LNCaP clone FGC (cell line): ENCODE data around the gene INTS1.

Experiments
- DNase-seq: peaks from one replicate; pipeline ENCODE4 v3.0.0-alpha.2; 2011; ENCODE audit warnings: low read depth
- H3K4me3 ChIP-seq: 2 replicates; pipeline ENCODE4 v1.5.1; 2011; ENCODE audit warnings: mild to moderate bottlenecking, low read depth, low read length, control low read depth
- TF ChIP-seq, protein P1 (sequence below): IDR thresholded peaks from 2 replicates; pipeline ENCODE4 v1.5.1; 2012; ENCODE audit warnings: mild to moderate bottlenecking; ENCODE audit not compliant: control insufficient read depth, insufficient read depth; ENCODE audit errors: extremely low read depth

The INTS1 gene

DNA sequence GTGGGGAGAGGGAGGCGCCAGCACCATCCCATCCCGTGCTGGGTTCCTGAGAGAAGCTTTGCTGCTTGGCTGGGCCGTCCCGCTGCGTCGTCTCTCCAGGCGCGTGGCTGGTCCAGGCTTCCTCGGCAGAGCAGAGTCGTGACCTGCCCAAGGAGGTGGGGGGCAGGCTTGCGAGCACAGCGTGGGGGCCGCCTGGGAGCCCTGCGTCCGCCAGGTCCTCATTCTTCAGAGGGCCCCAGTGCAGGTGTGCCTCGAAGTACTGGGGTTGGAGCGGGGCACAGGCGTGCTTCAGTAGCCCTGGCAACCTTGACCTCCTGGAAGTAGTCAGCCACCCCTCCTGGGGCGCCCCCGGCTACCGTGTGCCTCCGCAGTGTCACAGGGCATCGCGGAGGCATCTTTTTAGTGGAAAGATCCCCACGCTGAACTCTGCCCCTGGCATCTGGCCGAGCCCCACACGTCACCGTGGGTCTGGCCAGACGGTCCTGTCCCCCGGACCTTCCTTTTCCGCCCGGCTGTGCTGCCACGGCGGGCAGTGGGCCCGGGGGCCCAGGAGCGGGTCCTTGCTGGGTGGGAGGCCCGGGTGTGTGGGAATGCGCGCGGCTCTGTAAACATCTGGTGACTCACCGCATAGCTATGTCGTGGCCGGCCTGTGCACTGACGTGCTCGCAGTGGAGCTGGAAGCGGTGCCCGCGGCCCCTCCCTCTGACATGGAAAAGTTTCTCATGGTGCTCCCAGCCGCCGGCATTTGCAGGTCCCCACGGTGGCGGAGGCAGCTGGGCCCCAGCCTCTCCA is 32.8 kb upstream of the INTS1 start:
- peak overlapping the region; percentile 39 for H3K4me3 ChIP-seq
- peak; percentile 70 for DNase-seq
- TF ChIP-seq, protein P1, sequence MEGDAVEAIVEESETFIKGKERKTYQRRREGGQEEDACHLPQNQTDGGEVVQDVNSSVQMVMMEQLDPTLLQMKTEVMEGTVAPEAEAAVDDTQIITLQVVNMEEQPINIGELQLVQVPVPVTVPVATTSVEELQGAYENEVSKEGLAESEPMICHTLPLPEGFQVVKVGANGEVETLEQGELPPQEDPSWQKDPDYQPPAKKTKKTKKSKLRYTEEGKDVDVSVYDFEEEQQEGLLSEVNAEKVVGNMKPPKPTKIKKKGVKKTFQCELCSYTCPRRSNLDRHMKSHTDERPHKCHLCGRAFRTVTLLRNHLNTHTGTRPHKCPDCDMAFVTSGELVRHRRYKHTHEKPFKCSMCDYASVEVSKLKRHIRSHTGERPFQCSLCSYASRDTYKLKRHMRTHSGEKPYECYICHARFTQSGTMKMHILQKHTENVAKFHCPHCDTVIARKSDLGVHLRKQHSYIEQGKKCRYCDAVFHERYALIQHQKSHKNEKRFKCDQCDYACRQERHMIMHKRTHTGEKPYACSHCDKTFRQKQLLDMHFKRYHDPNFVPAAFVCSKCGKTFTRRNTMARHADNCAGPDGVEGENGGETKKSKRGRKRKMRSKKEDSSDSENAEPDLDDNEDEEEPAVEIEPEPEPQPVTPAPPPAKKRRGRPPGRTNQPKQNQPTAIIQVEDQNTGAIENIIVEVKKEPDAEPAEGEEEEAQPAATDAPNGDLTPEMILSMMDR = no peak

DNA sequence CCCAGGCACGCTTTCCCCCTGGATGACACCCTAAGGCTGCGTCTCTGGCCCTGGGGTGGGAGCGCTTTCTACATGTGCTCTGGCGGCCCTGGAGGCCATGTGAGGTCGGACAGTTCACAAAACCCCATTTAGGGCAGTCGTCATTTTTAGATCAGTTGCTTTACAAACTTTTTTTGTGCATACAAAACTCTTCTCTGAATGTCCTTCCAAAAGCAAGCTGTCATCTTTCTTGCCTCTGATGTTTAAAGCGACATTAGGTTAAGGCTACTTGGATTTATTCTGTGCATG is 32.2 kb upstream of the INTS1 start:
- no peak for DNase-seq
- no peak overlapping the region for H3K4me3 ChIP-seq
- TF ChIP-seq, protein P1 = no peak

DNA sequence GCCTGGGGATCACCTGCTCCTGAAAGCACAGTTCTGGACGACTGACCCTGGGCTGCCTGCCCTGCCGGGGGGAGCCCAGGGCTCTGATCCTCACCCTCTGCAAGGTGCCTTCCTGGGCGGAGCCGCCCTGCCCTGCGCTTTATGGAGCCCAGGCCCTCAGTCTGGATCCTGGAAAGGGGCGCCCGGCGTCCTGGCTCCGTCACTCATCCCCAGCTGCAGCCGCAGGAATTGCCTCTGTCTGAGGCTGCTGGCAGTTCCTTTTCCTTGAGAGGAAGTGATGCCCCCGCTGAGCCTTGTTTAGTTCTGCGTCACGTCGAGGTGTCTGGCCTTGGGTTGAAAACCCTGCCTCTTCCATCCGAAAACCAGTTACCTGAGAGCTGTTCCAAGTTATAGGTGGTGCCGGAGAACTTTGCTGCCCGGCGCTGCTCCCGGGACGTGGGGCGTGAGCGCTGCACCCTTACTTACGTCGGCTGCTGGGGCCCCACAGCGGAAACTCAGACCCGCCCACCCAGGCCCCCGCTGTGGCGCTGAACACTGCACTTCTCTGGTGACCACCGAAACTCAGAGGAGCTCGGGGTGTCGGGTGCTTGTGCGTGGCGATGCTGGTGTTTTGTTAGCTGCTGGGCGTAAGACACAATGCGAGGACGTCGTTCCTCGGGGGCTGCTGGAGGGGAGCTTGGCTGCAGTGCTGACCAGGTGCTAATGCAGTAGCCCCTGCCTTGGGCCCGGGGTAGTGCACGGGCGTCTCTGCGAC is 31.7 kb upstream of the INTS1 start:
- H3K4me3 ChIP-seq = no peak overlapping the region
- TF ChIP-seq, protein P1 = no peak

DNA sequence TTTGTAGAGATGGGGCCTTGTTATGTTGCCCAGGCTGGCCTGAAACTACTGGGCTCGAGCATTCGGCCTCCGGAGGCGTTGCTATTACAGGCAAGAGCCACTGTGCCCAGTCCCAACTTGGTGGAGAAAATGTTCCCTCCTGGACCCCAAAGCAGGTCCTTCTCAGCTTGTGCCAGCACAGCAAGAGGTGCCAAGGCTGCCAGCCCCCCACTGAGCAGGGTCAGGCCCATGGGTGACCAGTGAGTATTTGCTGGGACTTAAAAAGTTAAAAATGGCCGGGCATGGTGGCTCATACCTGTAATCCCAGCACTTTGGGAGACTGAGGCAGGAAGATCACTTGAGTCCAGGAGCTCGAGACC is 30.9 kb upstream of the INTS1 start:
- TF ChIP-seq, protein P1 = no peak
- H3K4me3 ChIP-seq = no peak overlapping the region

More for the DNA sequence above, 31.7 kb upstream of the INTS1 start:
- DNase-seq = no peak

DNA sequence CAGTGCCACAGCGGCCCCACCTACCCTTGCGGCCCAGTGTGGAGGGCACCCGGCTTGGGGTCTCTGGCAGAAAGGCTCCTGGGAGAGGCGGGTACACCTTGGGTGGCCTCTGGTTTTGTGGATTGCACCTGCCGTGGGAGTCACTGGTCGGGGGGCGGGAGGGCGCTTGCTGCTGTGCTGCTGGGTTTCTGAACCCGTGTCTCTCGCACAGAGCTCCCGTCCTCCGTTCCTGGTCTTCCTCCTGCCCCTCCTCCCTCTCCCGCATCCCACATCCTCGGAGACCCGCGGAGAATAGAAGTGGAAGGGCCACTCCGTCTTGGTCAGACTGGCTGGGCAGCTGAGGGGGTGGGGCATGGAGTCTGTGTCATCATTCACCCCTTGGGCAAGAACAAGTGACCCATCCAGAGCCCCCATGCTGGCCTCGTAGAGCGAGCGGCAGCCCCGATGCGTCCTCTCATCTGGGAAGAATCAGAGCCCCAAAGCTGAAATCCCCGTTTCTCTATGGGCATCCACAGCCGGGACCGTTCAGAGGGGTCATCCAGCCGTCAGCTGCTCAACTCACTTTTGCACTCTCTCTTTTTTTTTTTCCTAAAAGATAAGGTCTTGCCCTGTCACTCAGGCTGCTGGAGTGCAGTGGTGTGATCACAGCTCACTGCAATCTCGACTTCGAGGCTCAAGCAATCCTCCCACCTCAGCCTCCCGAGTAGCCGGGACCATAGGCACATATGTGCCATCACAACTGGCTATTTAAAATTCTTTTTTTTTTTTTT is 30.3 kb upstream of the INTS1 start:
- TF ChIP-seq, protein P1 = no peak
- no peak for DNase-seq
- H3K4me3 ChIP-seq = no peak overlapping the region; the same call in 1 of the 2 replicates

More for the DNA sequence above, 30.9 kb upstream of the INTS1 start:
- DNase-seq = no peak

DNA sequence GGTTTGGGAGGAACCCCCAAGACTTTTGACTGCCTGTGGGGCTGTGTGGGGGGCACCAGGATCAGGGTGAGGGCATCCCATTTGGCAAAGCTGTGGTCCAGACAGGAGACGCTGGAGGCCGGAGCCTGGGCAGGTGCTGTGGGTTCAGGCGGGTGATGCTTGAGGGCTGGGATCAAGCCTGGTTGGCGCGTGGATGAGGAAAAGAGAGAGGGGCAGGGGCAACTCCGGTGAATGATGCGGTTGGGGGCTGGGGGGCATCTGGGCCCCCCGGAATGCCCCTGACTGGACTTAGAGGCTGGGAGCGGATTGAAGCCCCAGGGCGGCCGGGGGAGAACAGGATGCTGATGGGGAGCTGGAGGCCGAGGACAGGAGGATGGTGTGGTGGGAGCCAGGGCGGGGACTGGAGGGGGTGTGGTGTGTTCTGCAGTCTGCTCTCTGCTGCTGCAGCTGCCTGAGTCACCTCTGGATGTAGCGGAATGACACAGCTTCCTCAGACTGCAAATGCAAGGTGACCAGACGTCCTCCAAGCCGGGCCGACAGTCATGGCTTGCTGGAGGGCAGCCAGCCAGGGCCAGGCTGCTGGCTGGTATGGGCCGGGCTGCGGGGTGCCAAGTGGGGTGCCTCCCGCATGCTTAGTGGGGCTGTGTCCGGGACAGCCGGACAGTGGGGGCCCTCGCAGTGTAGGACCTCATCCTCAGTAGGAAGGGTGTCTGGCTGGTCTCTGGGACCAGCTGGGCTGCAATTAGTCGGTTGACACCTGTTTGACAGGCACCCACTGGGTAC is 29.5 kb upstream of the INTS1 start:
- TF ChIP-seq, protein P1 = no peak
- peak overlapping the region; percentile 76 for H3K4me3 ChIP-seq
- no peak for DNase-seq
